HEK293 (cell line): ENCODE results near the gene ANKFN1.

Experiments
- CTCF ChIA-PET: fragments of 350-600 bp; formaldehyde crosslinking; extraction: SDS; loops from one replicate; lab custom pipeline; 2021; ENCODE audit warnings: antibody characterized with exemption; lab: Yijun Ruan, JAX
- POLR2A ChIA-PET: fragments of 300-600 bp; formaldehyde crosslinking; extraction: SDS; loops from one replicate; lab custom pipeline; 2020; ENCODE audit warnings: antibody characterized with exemption, inconsistent platforms; lab: Yijun Ruan, JAX
- H3K27ac ChIP-seq: fragments of 200-500 bp; sonication (Bioruptor generic); 2 replicates; pipeline ENCODE4 v1.5.1; 2014; ENCODE audit warnings: low read depth, low read length, control low read depth, inconsistent platforms; ENCODE audit errors: extremely low read depth
- H3K36me3 ChIP-seq, 2 experiments: fragments of 200-500 bp in 1 of 2; sonication (Bioruptor generic) in 1 of 2; 1 replicate in 1 of 2; 2 replicates in 1 of 2; pipeline ENCODE4 v1.5.1; 2014 to 2017; ENCODE audit warnings: inconsistent platforms in 2 of 2, low read length in 2 of 2; ENCODE audit not compliant: control insufficient read depth in 2 of 2, insufficient read depth in 1 of 2
- H3K4me1 ChIP-seq: fragments of 200-500 bp; sonication (Bioruptor generic); 2 replicates; pipeline ENCODE4 v1.5.1; 2014; ENCODE audit warnings: mild to moderate bottlenecking, low read length, inconsistent platforms; ENCODE audit not compliant: control insufficient read depth, insufficient read depth
- H3K4me3 ChIP-seq: 2 replicates; pipeline ENCODE4 v1.5.1; 2011; ENCODE audit warnings: low read depth, mild to moderate bottlenecking, control low read depth, low read length, moderate library complexity
- H3K9me3 ChIP-seq: fragments of 200-500 bp; sonication (Bioruptor generic); 2 replicates; pipeline ENCODE4 v1.5.1; 2014; ENCODE audit warnings: low read depth, low read length, inconsistent platforms; ENCODE audit not compliant: control insufficient read depth, insufficient read depth
- BCL11B ChIP-seq: fragments of 450-650 bp; formaldehyde crosslinking; IDR thresholded peaks from 2 replicates; pipeline ENCODE4 v1.5.1; 2016; ENCODE audit warnings: low read depth, missing biosample characterization, missing genetic modification characterization
- FEZF1 ChIP-seq: fragments of 450-650 bp; formaldehyde crosslinking; IDR thresholded peaks from 2 replicates; pipeline ENCODE4 v1.5.1; 2016; ENCODE audit warnings: missing biosample characterization, missing genetic modification characterization
- KLF8 ChIP-seq: fragments of 450-650 bp; formaldehyde crosslinking; IDR thresholded peaks from 2 replicates; pipeline ENCODE4 v1.5.1; 2016; ENCODE audit warnings: missing biosample characterization, missing genetic modification characterization
- PRDM2 ChIP-seq: fragments of 450-650 bp; formaldehyde crosslinking; IDR thresholded peaks from 2 replicates; pipeline ENCODE4 v1.5.1; 2016; ENCODE audit warnings: missing biosample characterization, missing genetic modification characterization, borderline replicate concordance
- TRIM28 ChIP-seq: IDR thresholded peaks from 2 replicates; pipeline ENCODE4 v1.6.1; 2011; ENCODE audit warnings: low read length, control low read depth, borderline replicate concordance
- ZBTB48 ChIP-seq: fragments of 450-650 bp; formaldehyde crosslinking; IDR thresholded peaks from 2 replicates; pipeline ENCODE4 v1.5.1; 2016; ENCODE audit warnings: missing biosample characterization, missing genetic modification characterization
- ZBTB49 ChIP-seq: fragments of 450-650 bp; formaldehyde crosslinking; IDR thresholded peaks from 2 replicates; pipeline ENCODE4 v1.5.1; 2016; ENCODE audit warnings: missing biosample characterization, missing genetic modification characterization, low read depth
- ZBTB6 ChIP-seq: fragments of 450-650 bp; formaldehyde crosslinking; IDR thresholded peaks from 2 replicates; pipeline ENCODE4 v1.5.1; 2017; ENCODE audit warnings: missing biosample characterization, missing genetic modification characterization
- ZFHX2 ChIP-seq: fragments of 450-650 bp; formaldehyde crosslinking; conservative IDR thresholded peaks from 2 replicates; pipeline ENCODE4 v1.5.1; 2016; ENCODE audit warnings: missing biosample characterization, missing genetic modification characterization
- ZNF121 ChIP-seq: fragments of 450-650 bp; formaldehyde crosslinking; IDR thresholded peaks from 2 replicates; pipeline ENCODE4 v1.5.1; 2016; ENCODE audit warnings: missing biosample characterization, missing genetic modification characterization
- ZNF140 ChIP-seq: fragments of 450-650 bp; formaldehyde crosslinking; IDR thresholded peaks from 2 replicates; pipeline ENCODE4 v1.5.1; 2016; ENCODE audit warnings: missing biosample characterization, missing genetic modification characterization
- ZNF2 ChIP-seq: fragments of 450-650 bp; formaldehyde crosslinking; IDR thresholded peaks from 2 replicates; pipeline ENCODE4 v1.5.1; 2016; ENCODE audit warnings: missing biosample characterization, missing genetic modification characterization
- ZNF24 ChIP-seq: fragments of 450-650 bp; formaldehyde crosslinking; IDR thresholded peaks from 2 replicates; pipeline ENCODE4 v1.5.1; 2016; ENCODE audit warnings: missing biosample characterization, missing genetic modification characterization
- ZNF274 ChIP-seq, 2 experiments: fragments of 200-500 bp in 1 of 2; fragments of 450-650 bp in 1 of 2; sonication (Bioruptor generic) in 1 of 2; formaldehyde crosslinking in 1 of 2; IDR thresholded peaks; 2 replicates each; pipeline versions ENCODE4 v1.5.1 to v1.6.1; 2014 to 2016; ENCODE audit warnings: borderline replicate concordance in 1 of 2, inconsistent platforms in 1 of 2, low read length in 1 of 2, missing biosample characterization in 1 of 2, missing genetic modification characterization in 1 of 2
- ZNF311 ChIP-seq: fragments of 450-650 bp; formaldehyde crosslinking; IDR thresholded peaks from 2 replicates; pipeline ENCODE4 v1.5.1; 2017; ENCODE audit warnings: missing biosample characterization, missing genetic modification characterization, borderline replicate concordance
- ZNF391 ChIP-seq: fragments of 450-650 bp; formaldehyde crosslinking; IDR thresholded peaks from 2 replicates; pipeline ENCODE4 v1.5.1; 2016; ENCODE audit warnings: low read depth, missing biosample characterization, missing genetic modification characterization, borderline replicate concordance
- ZNF426 ChIP-seq: fragments of 450-650 bp; formaldehyde crosslinking; IDR thresholded peaks from 2 replicates; pipeline ENCODE4 v1.5.1; 2017; ENCODE audit warnings: missing biosample characterization, missing genetic modification characterization, mild to moderate bottlenecking, inconsistent platforms, moderate library complexity
- ZNF585B ChIP-seq: fragments of 450-650 bp; formaldehyde crosslinking; IDR thresholded peaks from 2 replicates; pipeline ENCODE4 v1.5.1; 2016; ENCODE audit warnings: missing biosample characterization, missing genetic modification characterization
- ZNF610 ChIP-seq: fragments of 450-650 bp; formaldehyde crosslinking; IDR thresholded peaks from 2 replicates; pipeline ENCODE4 v1.5.1; 2016; ENCODE audit warnings: missing biosample characterization, missing genetic modification characterization, borderline replicate concordance
- ZNF664 ChIP-seq: fragments of 450-650 bp; formaldehyde crosslinking; IDR thresholded peaks from 2 replicates; pipeline ENCODE4 v1.5.1; 2016; ENCODE audit warnings: missing biosample characterization, missing genetic modification characterization
- ZNF707 ChIP-seq: fragments of 450-650 bp; formaldehyde crosslinking; IDR thresholded peaks from 2 replicates; pipeline ENCODE4 v1.5.1; 2016; ENCODE audit warnings: missing biosample characterization, missing genetic modification characterization
- ZNF768 ChIP-seq: fragments of 450-650 bp; formaldehyde crosslinking; IDR thresholded peaks from 2 replicates; pipeline ENCODE4 v1.5.1; 2018; ENCODE audit warnings: missing biosample characterization, mild to moderate bottlenecking, missing genetic modification characterization
- ZNF792 ChIP-seq: fragments of 450-650 bp; formaldehyde crosslinking; IDR thresholded peaks from 2 replicates; pipeline ENCODE4 v1.5.1; 2016; ENCODE audit warnings: missing biosample characterization, missing genetic modification characterization
- ZSCAN16 ChIP-seq: fragments of 450-650 bp; formaldehyde crosslinking; IDR thresholded peaks from 2 replicates; pipeline ENCODE4 v1.5.1; 2016; ENCODE audit warnings: missing biosample characterization, missing genetic modification characterization

The ANKFN1 gene

GRCh38 chr17:56521414-56522141, 368.3 kb downstream of the ANKFN1 start:
- Histone ChIP-seq H3K9me3 (no peaks in the 10 kb centered on the region), H3K27ac (no peak overlapping the region), H3K36me3 (no peaks in the 10 kb centered on the region), H3K4me3 (no peak overlapping the region), H3K4me1 (no peaks in the 10 kb centered on the region)
- CTCF ChIA-PET, result no interaction called here
- POLR2A ChIA-PET, result no interaction called here
- no peak for TF ChIP-seq ZNF121 (tag by site-specific recombination)
- no peak for TF ChIP-seq ZNF24
- no peak for TF ChIP-seq ZFHX2 (tag by site-specific recombination)
- no peak for TF ChIP-seq FEZF1 (tag by site-specific recombination)
- TF ChIP-seq ZBTB49, result no peak
- TF ChIP-seq ZNF664 (tag by site-specific recombination), result no peak
- no peak for TF ChIP-seq ZNF792 (tag by site-specific recombination)
- TF ChIP-seq ZNF140 (tag by site-specific recombination), result no peak

GRCh38 chr17:56523042-56523441, 369.8 kb downstream of the ANKFN1 start:
- Histone ChIP-seq H3K9me3 (no peaks in the 10 kb centered on the region), H3K36me3 (no peaks in the 10 kb centered on the region), H3K27ac (no peak overlapping the region), H3K4me1 (no peaks in the 10 kb centered on the region), H3K4me3 (no peak overlapping the region)
- ChIA-PET CTCF (no interaction called here), POLR2A (no interaction called here)
- TF ChIP-seq ZNF311 (tag by site-specific recombination) (no peak), TRIM28 (no peak), ZSCAN16 (no peak), ZNF707 (tag by site-specific recombination) (no peak), ZNF2 (tag by site-specific recombination) (no peak), ZBTB6 (no peak), ZNF610 (no peak)

GRCh38 chr17:56528696-56529095, 375.4 kb downstream of the ANKFN1 start:
- Histone ChIP-seq H3K4me3 (no peak overlapping the region), H3K36me3 (no peaks in the 10 kb centered on the region), H3K9me3 (no peaks in the 10 kb centered on the region), H3K4me1 (no peaks in the 10 kb centered on the region), H3K27ac (no peak overlapping the region)
- CTCF ChIA-PET, result interaction anchor here (0.6 to 0.9 kb wide), 2 partner anchors 29 to 56 kb away, joined by 4 to 5 read pairs; no protein-coding TSS in a partner anchor
- POLR2A ChIA-PET, result no interaction called here
- TF ChIP-seq ZNF768 (tag by site-specific recombination) (no peak), BCL11B (tag by site-specific recombination) (no peak), ZNF391 (no peak), ZNF426 (tag by site-specific recombination) (no peak), ZNF585B (tag by site-specific recombination) (no peak), PRDM2 (tag by site-specific recombination) (no peak), ZBTB48 (tag by site-specific recombination) (no peak), ZNF274 (IDR thresholded peaks at IDR 0.05; ENCODE audit: low read length) (no peak), ZNF274 (tag by site-specific recombination; IDR thresholded peaks at IDR 0.05; ENCODE audit: borderline replicate concordance) (no peak), KLF8 (tag by site-specific recombination) (no peak)
